Nephron (organoid): ENCODE data around the gene AFTPH.

Experiments used
- H3K27ac Mint-ChIP-seq, 3 experiments: 2 replicates each; pipeline ENCODE4 v1.8.0; 2020; ENCODE audit warnings: mixed read lengths in 3 of 3, mild to moderate bottlenecking in 2 of 3, moderate library complexity in 1 of 3
- H3K27me3 Mint-ChIP-seq: 2 replicates; pipeline ENCODE4 v1.8.0; 2021; ENCODE audit warnings: low read depth, mild to moderate bottlenecking, moderate library complexity, mixed read lengths
- H3K36me3 Mint-ChIP-seq: 2 replicates; pipeline ENCODE4 v1.8.0; 2020; ENCODE audit warnings: low read depth, mixed read lengths
- H3K4me1 Mint-ChIP-seq: 2 replicates; pipeline ENCODE4 v1.8.0; 2020; ENCODE audit warnings: mixed read lengths
- H3K4me3 Mint-ChIP-seq, 3 experiments: 2 replicates each; pipeline ENCODE4 v1.8.0; 2020; ENCODE audit warnings: mild to moderate bottlenecking in 3 of 3, mixed read lengths in 3 of 3, moderate library complexity in 2 of 3
- H3K9me3 Mint-ChIP-seq: 2 replicates; pipeline ENCODE4 v1.8.0; 2020; ENCODE audit warnings: mixed read lengths
- TF ChIP-seq, protein P1 (sequence below), 3 experiments: fragments of 200-600 bp; sonication (generic); IDR thresholded peaks; one replicate each; pipeline ENCODE4 v1.5.0; 2021; ENCODE audit warnings: antibody characterized with exemption in 3 of 3; ENCODE audit not compliant: unreplicated experiment in 3 of 3

The AFTPH gene

DNA sequence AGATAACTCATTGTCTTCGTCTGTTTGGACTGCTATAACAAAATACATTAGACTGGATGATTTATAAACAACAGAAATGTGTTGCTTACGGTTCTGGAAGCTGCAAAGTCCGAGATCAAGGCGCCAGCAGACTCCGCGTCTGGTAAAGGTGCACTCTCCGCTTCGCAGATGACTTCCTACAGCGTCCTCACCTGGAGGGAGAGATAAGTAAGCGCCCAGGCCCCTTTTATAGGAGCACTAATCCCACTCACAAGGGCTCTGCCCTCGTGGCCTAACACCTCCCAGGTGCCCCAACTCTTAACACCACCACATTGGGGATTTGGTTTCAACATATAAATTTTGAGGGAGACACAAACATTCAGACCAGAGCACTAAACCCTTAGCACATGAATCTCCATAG, 78.3 kb downstream of the AFTPH start:
- peaks cover under 1% of the 10 kb centered on the region for H3K27me3 Mint-ChIP-seq
- peaks cover 11% of the 10 kb centered on the region for H3K9me3 Mint-ChIP-seq
- no peak overlapping the region for H3K4me3 Mint-ChIP-seq
- H3K27ac Mint-ChIP-seq, result peak overlapping the region in 2 of 3 experiments; percentile 93 to 98
- no peaks in the 10 kb centered on the region for H3K36me3 Mint-ChIP-seq
- TF ChIP-seq, protein P1, sequence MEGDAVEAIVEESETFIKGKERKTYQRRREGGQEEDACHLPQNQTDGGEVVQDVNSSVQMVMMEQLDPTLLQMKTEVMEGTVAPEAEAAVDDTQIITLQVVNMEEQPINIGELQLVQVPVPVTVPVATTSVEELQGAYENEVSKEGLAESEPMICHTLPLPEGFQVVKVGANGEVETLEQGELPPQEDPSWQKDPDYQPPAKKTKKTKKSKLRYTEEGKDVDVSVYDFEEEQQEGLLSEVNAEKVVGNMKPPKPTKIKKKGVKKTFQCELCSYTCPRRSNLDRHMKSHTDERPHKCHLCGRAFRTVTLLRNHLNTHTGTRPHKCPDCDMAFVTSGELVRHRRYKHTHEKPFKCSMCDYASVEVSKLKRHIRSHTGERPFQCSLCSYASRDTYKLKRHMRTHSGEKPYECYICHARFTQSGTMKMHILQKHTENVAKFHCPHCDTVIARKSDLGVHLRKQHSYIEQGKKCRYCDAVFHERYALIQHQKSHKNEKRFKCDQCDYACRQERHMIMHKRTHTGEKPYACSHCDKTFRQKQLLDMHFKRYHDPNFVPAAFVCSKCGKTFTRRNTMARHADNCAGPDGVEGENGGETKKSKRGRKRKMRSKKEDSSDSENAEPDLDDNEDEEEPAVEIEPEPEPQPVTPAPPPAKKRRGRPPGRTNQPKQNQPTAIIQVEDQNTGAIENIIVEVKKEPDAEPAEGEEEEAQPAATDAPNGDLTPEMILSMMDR (IDR thresholded peaks at IDR 0.05; ENCODE audit: unreplicated experiment in 3 of 3), result no peak
- peaks cover 69% of the 10 kb centered on the region for H3K4me1 Mint-ChIP-seq

DNA sequence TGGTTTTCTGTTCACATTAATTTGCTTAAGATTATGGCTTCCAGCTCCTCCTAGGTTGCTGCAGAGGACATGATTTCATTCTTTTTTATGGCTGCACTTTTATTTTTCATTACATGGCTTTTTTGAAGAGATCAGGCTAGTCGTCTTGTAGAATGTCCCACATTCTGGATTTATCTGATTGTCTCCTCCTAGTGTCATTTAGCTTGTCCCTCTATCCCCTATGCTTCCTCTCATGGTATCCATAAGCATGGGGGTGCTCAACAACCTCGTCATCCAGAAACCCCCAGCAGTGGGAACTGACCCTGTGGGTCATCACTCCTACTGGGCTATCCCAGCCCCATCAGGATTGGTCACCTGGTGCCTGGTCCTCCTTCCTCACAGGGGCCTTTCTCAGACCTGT, 80.0 kb downstream of the AFTPH start:
- Mint-ChIP-seq H3K4me1 (peaks cover 75% of the 10 kb centered on the region), H3K27me3 (peaks cover 12% of the 10 kb centered on the region), H3K4me3 (no peak overlapping the region), H3K27ac (peak overlapping the region; percentile 80 to 96 (median 91)), H3K36me3 (no peaks in the 10 kb centered on the region), H3K9me3 (peaks cover 11% of the 10 kb centered on the region)
- TF ChIP-seq, protein P1 (IDR thresholded peaks at IDR 0.05; ENCODE audit: unreplicated experiment in 3 of 3), result no peak

DNA sequence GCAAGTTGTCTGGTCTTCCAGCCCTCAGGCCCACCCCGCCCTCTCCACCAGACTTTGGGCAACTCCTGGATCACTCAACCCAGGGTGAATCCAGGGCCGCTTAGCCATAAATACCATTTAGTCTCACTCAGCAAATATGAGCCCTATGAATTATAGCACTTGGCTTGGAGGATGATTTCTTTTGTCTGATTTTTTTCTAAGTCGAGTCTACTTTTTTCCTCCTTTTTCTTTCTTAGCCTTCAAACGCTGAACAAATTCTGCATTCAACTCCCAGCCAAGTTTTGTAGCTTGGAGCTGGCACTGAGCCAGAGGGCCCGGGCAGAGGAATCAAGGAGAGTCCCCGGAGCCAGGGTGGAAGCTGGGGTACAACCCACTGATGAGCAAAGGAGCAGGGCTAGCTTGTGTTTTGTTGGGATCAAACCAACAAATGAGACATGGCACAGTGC, 80.9 kb downstream of the AFTPH start:
- peak overlapping the region in 2 of 3 experiments; percentile 1 to 17 for H3K4me3 Mint-ChIP-seq
- TF ChIP-seq, protein P1 (IDR thresholded peaks at IDR 0.05; ENCODE audit: unreplicated experiment in 3 of 3), result no peak
- peaks cover 11% of the 10 kb centered on the region for H3K9me3 Mint-ChIP-seq
- no peaks in the 10 kb centered on the region for H3K36me3 Mint-ChIP-seq
- peaks cover 12% of the 10 kb centered on the region for H3K27me3 Mint-ChIP-seq
- peaks cover 67% of the 10 kb centered on the region for H3K4me1 Mint-ChIP-seq
- peak overlapping the region; percentile 80 to 96 (median 91) for H3K27ac Mint-ChIP-seq

DNA sequence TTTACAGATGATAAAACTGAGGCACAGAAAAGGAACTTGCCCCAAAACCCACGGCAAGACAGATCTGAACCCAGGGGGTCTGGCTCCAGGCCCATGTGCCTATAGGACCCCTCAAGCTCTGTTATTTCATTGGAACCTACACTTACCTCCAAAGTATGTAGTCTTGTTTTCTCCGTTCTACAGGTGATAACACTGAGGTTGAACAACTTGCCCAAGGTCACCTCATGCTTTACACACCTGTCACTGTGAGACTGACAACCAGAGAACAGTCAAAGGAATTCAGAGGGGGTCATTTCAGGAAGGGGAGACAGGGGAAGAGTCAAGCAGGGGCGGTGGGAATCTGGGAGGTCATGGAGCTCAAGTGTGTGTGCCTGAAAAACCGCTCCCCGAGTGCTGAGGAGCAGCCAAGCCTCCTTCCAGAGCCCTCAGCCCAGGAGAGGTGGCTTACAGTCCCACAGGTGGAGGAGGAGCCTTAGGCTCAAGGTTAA, 81.9 kb downstream of the AFTPH start:
- peaks cover 11% of the 10 kb centered on the region for H3K9me3 Mint-ChIP-seq

DNA sequence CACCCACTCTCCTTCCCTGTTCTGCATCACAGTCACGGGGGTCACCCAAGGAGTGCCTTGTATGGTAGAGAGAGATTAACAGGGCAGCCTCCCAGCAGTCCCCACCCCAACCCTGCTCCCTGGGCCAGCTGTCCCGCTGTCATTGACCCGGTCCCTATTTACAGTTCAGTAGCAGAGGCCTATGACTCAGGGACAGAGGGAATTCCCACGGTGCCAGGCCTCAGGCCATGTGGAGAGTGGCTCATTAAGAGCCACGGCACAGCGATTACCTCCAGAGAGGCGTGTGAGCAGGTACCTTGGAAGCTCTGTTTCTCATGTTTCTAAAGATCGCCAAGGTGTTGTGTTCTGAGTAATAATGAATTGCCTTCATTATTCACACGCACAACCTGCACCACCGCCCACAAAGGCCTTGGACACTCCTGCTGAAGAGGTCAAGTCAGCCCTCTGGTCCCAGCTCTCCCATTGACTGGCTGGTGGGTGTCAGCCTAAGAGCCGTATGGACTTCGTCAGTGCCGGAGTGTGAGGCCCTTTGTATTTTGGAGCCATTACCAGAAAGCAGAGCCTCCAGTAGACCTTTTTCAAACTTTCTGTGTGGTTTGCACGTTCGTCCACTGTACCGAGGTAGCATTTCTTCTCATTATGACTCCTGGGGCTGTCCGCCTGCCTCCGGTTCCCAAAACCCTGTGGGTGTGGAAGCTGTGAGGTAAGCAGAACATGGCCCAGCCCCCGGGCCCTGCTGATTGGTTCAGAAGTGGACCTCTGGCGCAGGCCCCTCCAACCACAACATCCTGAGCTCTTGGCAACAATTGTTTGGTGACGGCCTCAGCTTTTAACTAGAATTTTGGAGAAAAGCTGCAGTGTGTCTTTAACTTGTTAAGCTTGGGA, 82.6 kb downstream of the AFTPH start:
- peaks cover 62% of the 10 kb centered on the region for H3K4me1 Mint-ChIP-seq
- H3K27ac Mint-ChIP-seq, result peak overlapping the region; percentile 80 to 96 (median 91)
- H3K4me3 Mint-ChIP-seq, result peak overlapping the region in 1 of 3 experiments; percentile 46

More for the DNA sequence above, 81.9 kb downstream of the AFTPH start:
- Mint-ChIP-seq H3K27me3 (peaks cover 12% of the 10 kb centered on the region), H3K36me3 (no peaks in the 10 kb centered on the region), H3K27ac (peak overlapping the region; percentile 80 to 96 (median 91)), H3K4me3 (no peak overlapping the region), H3K4me1 (peaks cover 69% of the 10 kb centered on the region)
- TF ChIP-seq, protein P1 (IDR thresholded peaks at IDR 0.05; ENCODE audit: unreplicated experiment in 3 of 3), result no peak

More for the DNA sequence above, 82.6 kb downstream of the AFTPH start:
- TF ChIP-seq, protein P1 (IDR thresholded peaks at IDR 0.05; ENCODE audit: unreplicated experiment in 3 of 3), result no peak
- H3K27me3 Mint-ChIP-seq, result peaks cover 14% of the 10 kb centered on the region
- no peaks in the 10 kb centered on the region for H3K36me3 Mint-ChIP-seq
- H3K9me3 Mint-ChIP-seq, result peaks cover 11% of the 10 kb centered on the region
